IMR-90 (cell line): ENCODE results near the gene AFG3L2. TPM values are rescaled to one million over a fixed set of nuclear protein-coding genes. Genes with fewer than 3 reads are reported as not detected.

Experiments used
- ATAC-seq: fragments of 200-7000 bp; cut with Tn5 transposase; 2 replicates; pipeline ENCODE4 v1.9.1; 2020; ENCODE audit warnings: low read depth, mild to moderate bottlenecking, moderate library complexity
- BruUV-seq: library from RNA; stranded (reverse); fragments of 400-500 nt; replicated peaks from 2 replicates; lab custom pipeline; 2021; lab: Mats Ljungman, UMichigan
- CTCF ChIA-PET: fragments of 300-600 bp; formaldehyde crosslinking; extraction: SDS; loops from one replicate; lab custom pipeline; 2021; ENCODE audit warnings: antibody characterized with exemption; lab: Yijun Ruan, JAX
- POLR2A ChIA-PET: fragments of 300-600 bp; sonication (Branson Sonifier 250); formaldehyde crosslinking; loops from one replicate; lab custom pipeline; 2022; ENCODE audit warnings: antibody characterized with exemption; ENCODE audit not compliant: unreplicated experiment; lab: Charles Lee
- DNase-seq: peaks from one replicate; pipeline ENCODE4 v3.0.0; 2013
- H2AFZ ChIP-seq: replicated peaks from 2 replicates; pipeline ENCODE3; 2013; ENCODE audit warnings: low read length, mild to moderate bottlenecking; ENCODE audit not compliant: poor library complexity
- H2AK5ac ChIP-seq: 2 replicates; pipeline ENCODE4 v1.6.1; 2013; ENCODE audit warnings: low read depth, low read length, inconsistent platforms
- H2AK9ac ChIP-seq: replicated peaks from 2 replicates; pipeline ENCODE3; 2013; ENCODE audit warnings: mild to moderate bottlenecking, low read depth, low read length, moderate library complexity; ENCODE audit not compliant: poor library complexity
- H2BK120ac ChIP-seq: 2 replicates; pipeline ENCODE4 v1.6.1; 2013; ENCODE audit warnings: low read depth, low read length, inconsistent platforms
- H2BK15ac ChIP-seq: 3 replicates; pipeline ENCODE4 v1.6.1; 2013; ENCODE audit warnings: low read depth, low read length, inconsistent platforms
- H2BK20ac ChIP-seq: 2 replicates; pipeline ENCODE4 v1.6.1; 2013; ENCODE audit warnings: low read depth, mild to moderate bottlenecking, inconsistent platforms, low read length, moderate library complexity
- H2BK5ac ChIP-seq: 2 replicates; pipeline ENCODE4 v1.6.1; 2013; ENCODE audit warnings: mild to moderate bottlenecking, low read depth, low read length, inconsistent platforms; ENCODE audit not compliant: poor library complexity, severe bottlenecking
- H3K14ac ChIP-seq: replicated peaks from 2 replicates; pipeline ENCODE4 v1.6.1; 2013; ENCODE audit warnings: low read depth, low read length, inconsistent platforms
- H3K18ac ChIP-seq: 2 replicates; pipeline ENCODE4 v1.6.1; 2013; ENCODE audit warnings: low read depth, low read length, control low read depth
- H3K23ac ChIP-seq: 2 replicates; pipeline ENCODE4 v1.6.1; 2013; ENCODE audit warnings: low read depth, low read length, inconsistent platforms
- H3K27ac ChIP-seq: 2 replicates; pipeline ENCODE4 v1.5.1; 2013; ENCODE audit warnings: mild to moderate bottlenecking, control low read depth, low read length; ENCODE audit not compliant: insufficient read depth
- H3K27me3 ChIP-seq: 2 replicates; pipeline ENCODE4 v1.6.1; 2013; ENCODE audit warnings: low read length; ENCODE audit not compliant: control insufficient read depth, insufficient read depth
- H3K36me3 ChIP-seq: 2 replicates; pipeline ENCODE4 v1.6.1; 2013; ENCODE audit warnings: low read length, mixed read lengths; ENCODE audit not compliant: control insufficient read depth, insufficient read depth
- H3K4ac ChIP-seq: 2 replicates; pipeline ENCODE4 v1.6.1; 2013; ENCODE audit warnings: low read depth, low read length, inconsistent platforms
- H3K4me1 ChIP-seq: 2 replicates; pipeline ENCODE4 v1.6.1; 2013; ENCODE audit warnings: low read length, mixed read lengths; ENCODE audit not compliant: control insufficient read depth, insufficient read depth
- H3K4me2 ChIP-seq: 2 replicates; pipeline ENCODE4 v1.6.1; 2013; ENCODE audit warnings: low read depth, mild to moderate bottlenecking, control low read depth, low read length, moderate library complexity
- H3K4me3 ChIP-seq: 2 replicates; pipeline ENCODE4 v1.5.1; 2013; ENCODE audit warnings: low read depth, mild to moderate bottlenecking, control low read depth, low read length, moderate library complexity; ENCODE audit not compliant: insufficient read depth
- H3K56ac ChIP-seq: 2 replicates; pipeline ENCODE4 v1.6.1; 2013; ENCODE audit warnings: low read length, inconsistent platforms; ENCODE audit not compliant: insufficient read depth; ENCODE audit errors: extremely low read depth
- H3K79me1 ChIP-seq, 2 experiments: 2 replicates each; pipeline ENCODE4 v1.6.1; 2013; ENCODE audit warnings: low read length in 2 of 2, inconsistent platforms in 1 of 2, low read depth in 1 of 2
- H3K9ac ChIP-seq: 2 replicates; pipeline ENCODE4 v1.6.1; 2013; ENCODE audit warnings: low read depth, low read length, control low read depth
- H3K9me1 ChIP-seq: 2 replicates; pipeline ENCODE4 v1.6.1; 2013; ENCODE audit warnings: low read length, inconsistent platforms; ENCODE audit not compliant: insufficient read depth
- H3K9me3 ChIP-seq: 2 replicates; pipeline ENCODE4 v1.6.1; 2013; ENCODE audit warnings: low read length; ENCODE audit not compliant: control insufficient read depth, insufficient read depth
- H4K20me1 ChIP-seq: 2 replicates; pipeline ENCODE4 v1.6.1; 2013; ENCODE audit warnings: low read length, inconsistent platforms; ENCODE audit not compliant: insufficient read depth
- H4K5ac ChIP-seq: 2 replicates; pipeline ENCODE4 v1.6.1; 2013; ENCODE audit warnings: mild to moderate bottlenecking, low read depth, low read length, control low read depth
- H4K8ac ChIP-seq, 2 experiments: 2 replicates each; pipeline ENCODE4 v1.6.1; 2013; ENCODE audit warnings: low read depth in 2 of 2, low read length in 2 of 2, control low read depth in 1 of 2, inconsistent platforms in 1 of 2
- H4K91ac ChIP-seq: 2 replicates; pipeline ENCODE4 v1.6.1; 2013; ENCODE audit warnings: low read depth, low read length, inconsistent platforms; ENCODE audit not compliant: insufficient read depth
- BHLHE40 ChIP-seq: fragments of 150-350 bp; IDR thresholded peaks from 2 replicates; pipeline ENCODE4 v1.6.1; 2016; ENCODE audit warnings: mild to moderate bottlenecking, low read depth, low read length
- CEBPB ChIP-seq: IDR thresholded peaks from 2 replicates; pipeline ENCODE4 v1.6.1; 2012; ENCODE audit warnings: low read depth, low read length, improper control_type of control experiment
- CHD1 ChIP-seq: IDR thresholded peaks from 2 replicates; pipeline ENCODE4 v1.6.1; 2012; ENCODE audit warnings: low read depth, low read length, improper control_type of control experiment
- FOS ChIP-seq: fragments of 150-350 bp; IDR thresholded peaks from 2 replicates; pipeline ENCODE4 v1.6.1; 2016; ENCODE audit warnings: low read depth, low read length
- MAFK ChIP-seq: IDR thresholded peaks from 2 replicates; pipeline ENCODE4 v1.6.1; 2012; ENCODE audit warnings: low read depth, low read length, improper control_type of control experiment
- MAZ ChIP-seq: IDR thresholded peaks from 2 replicates; pipeline ENCODE4 v1.6.1; 2012; ENCODE audit warnings: low read depth, mild to moderate bottlenecking, low read length, improper control_type of control experiment, moderate library complexity, borderline replicate concordance
- MXI1 ChIP-seq: IDR thresholded peaks from 2 replicates; pipeline ENCODE4 v1.6.1; 2012; ENCODE audit warnings: low read depth, mild to moderate bottlenecking, low read length, moderate library complexity, borderline replicate concordance
- NFE2L2 ChIP-seq: fragments of 150-350 bp; IDR thresholded peaks from 2 replicates; pipeline ENCODE4 v1.6.1; 2016; ENCODE audit warnings: low read depth, mild to moderate bottlenecking, low read length
- POLR2A ChIP-seq: IDR thresholded peaks from 2 replicates; pipeline ENCODE4 v1.6.1; 2012; ENCODE audit warnings: mild to moderate bottlenecking, low read depth, low read length
- RAD21 ChIP-seq: IDR thresholded peaks from 2 replicates; pipeline ENCODE4 v1.6.1; 2012; ENCODE audit warnings: low read length, improper control_type of control experiment
- RCOR1 ChIP-seq: IDR thresholded peaks from 2 replicates; pipeline ENCODE4 v1.6.1; 2012; ENCODE audit warnings: mild to moderate bottlenecking, low read length, improper control_type of control experiment; ENCODE audit not compliant: insufficient replicate concordance
- RFX5 ChIP-seq: IDR thresholded peaks from 2 replicates; pipeline ENCODE4 v1.8.0; 2012; ENCODE audit warnings: low read depth, mild to moderate bottlenecking, low read length, moderate library complexity
- SMC3 ChIP-seq: fragments of 150-350 bp; IDR thresholded peaks from 2 replicates; pipeline ENCODE4 v1.6.1; 2016; ENCODE audit warnings: low read depth, mild to moderate bottlenecking, antibody characterized with exemption, low read length, moderate library complexity
- WGBS, 2 experiments: methylation state at CpG; one replicate each; pipeline versions ENCODE4 v1.1.5 to v1.1.7; 2013; ENCODE audit warnings: missing lambda C conversion rate in 2 of 2; ENCODE audit not compliant: insufficient read length in 1 of 2; ENCODE audit errors: extremely low coverage in 2 of 2; 5-methylcytosine and 5-hydroxymethylcytosine counted together
- dilution Hi-C: fragments of 300-500 bp; cut with HindIII; formaldehyde crosslinking; loops from one replicate; pipeline ENCODE4 v1.14.3; 2018; ENCODE audit warnings: low sequenced_read_pairs; ENCODE audit not compliant: unreplicated experiment
- in situ Hi-C: fragments of 300-500 bp; cut with MboI; formaldehyde crosslinking; loops from 3 replicates; pipeline ENCODE4 v1.14.3; 2019; ENCODE audit warnings: low sequenced_read_pairs, inconsistent platforms, mixed read lengths
- intact Hi-C: fragments of 100-400 bp; cut with micrococcal nuclease; formaldehyde crosslinking; loops from 2 replicates; pipeline ENCODE4 v1.10.0; 2022
- polyA plus RNA-seq, 3 experiments: library from polyadenylated mRNA; depleted of rRNA; stranded (reverse); fragments of >200 nt; gene quantifications; 2 replicates each; pipeline ENCODE4 v1.2.3, GENCODE V29; 2012; ENCODE audit warnings: low replicate concordance in 1 of 3
- total RNA-seq: library from RNA; depleted of rRNA; stranded (reverse); fragments of >200 nt; gene quantifications from 2 replicates; pipeline ENCODE4 v1.2.3, GENCODE V29; 2012
- TF ChIP-seq, protein P1 (sequence below): conservative IDR thresholded peaks from 2 replicates; pipeline ENCODE4 v1.5.1; 2012; ENCODE audit warnings: mild to moderate bottlenecking, low read depth, low read length, improper control_type of control experiment
- TF ChIP-seq, protein P2 (sequence below): fragments of 150-350 bp; IDR thresholded peaks from 2 replicates; pipeline ENCODE4 v1.6.1; 2017; ENCODE audit warnings: mild to moderate bottlenecking, antibody characterized with exemption, low read length, low read depth
- TF ChIP-seq, protein P3 (sequence below): fragments of 150-350 bp; IDR thresholded peaks from 2 replicates; pipeline ENCODE4 v1.6.1; 2016; ENCODE audit warnings: low read depth, mild to moderate bottlenecking, low read length, moderate library complexity, borderline replicate concordance

AFG3L2 gene
- total and polyA plus RNA-seq, 2 of the 4 experiments (the other 2 are of a cell fraction), result 26.9 to 37.6 TPM

DNA sequence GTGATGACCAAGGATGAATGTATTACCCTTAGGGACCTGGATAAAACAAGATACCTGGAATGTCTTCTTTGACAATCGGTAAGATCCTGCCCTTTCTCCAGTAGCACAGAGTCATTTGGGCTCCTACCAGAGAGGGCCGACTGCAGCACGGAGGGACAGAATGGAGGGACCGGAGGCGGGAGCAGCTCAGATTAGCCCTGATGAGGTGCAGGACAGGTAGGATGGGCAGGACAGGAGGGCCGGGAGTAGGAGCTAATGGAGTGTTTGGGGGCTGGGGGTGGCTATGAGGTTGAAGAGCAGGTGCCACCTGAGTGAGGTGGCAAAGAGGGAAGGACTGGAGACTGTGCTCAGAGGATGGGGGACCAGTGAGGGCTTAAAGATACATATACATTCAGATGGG lies 20.8 kb upstream of the AFG3L2 start:
- H3K14ac ChIP-seq, result no peak overlapping the region
- dilution Hi-C loops (no loop called here), intact Hi-C loops (no loop called here), in situ Hi-C loops (loop anchor here (5.0 kb wide), 1 partner anchor 135 kb away; no protein-coding TSS in a partner anchor)
- H4K20me1 ChIP-seq, result no peaks in the 10 kb centered on the region
- H3K36me3 ChIP-seq, result no peaks in the 10 kb centered on the region
- no peak overlapping the region for H2BK5ac ChIP-seq
- peaks cover 3% of the 10 kb centered on the region; the same call in 1 of the 2 replicates for H3K27me3 ChIP-seq
- ATAC-seq (no peak), DNase-seq (no peak)
- H3K79me1 ChIP-seq, result no peaks in the 10 kb centered on the region
- no peak overlapping the region for H3K56ac ChIP-seq
- H3K23ac ChIP-seq, result no peak overlapping the region
- H4K91ac ChIP-seq, result no peak overlapping the region
- no TSS peak for BruUV-seq
- WGBS, 2 experiments, result 89% methylated on average over 1 of the region's 6 CpGs; no CpG with 5 or more reads in 1 of the 2 experiments
- H2BK15ac ChIP-seq, result no peak overlapping the region
- H3K9me3 ChIP-seq, result no peaks in the 10 kb centered on the region
- H3K9me1 ChIP-seq, result no peaks in the 10 kb centered on the region
- H2AFZ ChIP-seq, result no peak overlapping the region
- no peak overlapping the region for H4K5ac ChIP-seq
- H3K27ac ChIP-seq, result no peak overlapping the region
- H2AK9ac ChIP-seq, result no peak overlapping the region
- H2BK120ac ChIP-seq, result no peak overlapping the region
- no peak overlapping the region for H3K9ac ChIP-seq
- ChIA-PET CTCF (no interaction called here), POLR2A (no interaction called here)
- no peak overlapping the region for H4K8ac ChIP-seq
- H2BK20ac ChIP-seq, result no peak overlapping the region
- no peak overlapping the region for H3K4me2 ChIP-seq
- no peaks in the 10 kb centered on the region for H3K4me1 ChIP-seq
- no peak overlapping the region for H3K4ac ChIP-seq
- no peak overlapping the region for H3K18ac ChIP-seq
- H3K4me3 ChIP-seq, result no peak overlapping the region
- no peak overlapping the region for H2AK5ac ChIP-seq
- TF ChIP-seq CEBPB (no peak), FOS (no peak), SMC3 (no peak), NFE2L2 (no peak), MAZ (no peak), RAD21 (no peak), CHD1 (no peak), POLR2A (no peak), BHLHE40 (no peak), RCOR1 (no peak), MXI1 (no peak), MAFK (no peak), RFX5 (no peak)
- TF ChIP-seq, protein P1, sequence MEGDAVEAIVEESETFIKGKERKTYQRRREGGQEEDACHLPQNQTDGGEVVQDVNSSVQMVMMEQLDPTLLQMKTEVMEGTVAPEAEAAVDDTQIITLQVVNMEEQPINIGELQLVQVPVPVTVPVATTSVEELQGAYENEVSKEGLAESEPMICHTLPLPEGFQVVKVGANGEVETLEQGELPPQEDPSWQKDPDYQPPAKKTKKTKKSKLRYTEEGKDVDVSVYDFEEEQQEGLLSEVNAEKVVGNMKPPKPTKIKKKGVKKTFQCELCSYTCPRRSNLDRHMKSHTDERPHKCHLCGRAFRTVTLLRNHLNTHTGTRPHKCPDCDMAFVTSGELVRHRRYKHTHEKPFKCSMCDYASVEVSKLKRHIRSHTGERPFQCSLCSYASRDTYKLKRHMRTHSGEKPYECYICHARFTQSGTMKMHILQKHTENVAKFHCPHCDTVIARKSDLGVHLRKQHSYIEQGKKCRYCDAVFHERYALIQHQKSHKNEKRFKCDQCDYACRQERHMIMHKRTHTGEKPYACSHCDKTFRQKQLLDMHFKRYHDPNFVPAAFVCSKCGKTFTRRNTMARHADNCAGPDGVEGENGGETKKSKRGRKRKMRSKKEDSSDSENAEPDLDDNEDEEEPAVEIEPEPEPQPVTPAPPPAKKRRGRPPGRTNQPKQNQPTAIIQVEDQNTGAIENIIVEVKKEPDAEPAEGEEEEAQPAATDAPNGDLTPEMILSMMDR, result no peak
- TF ChIP-seq, protein P2, sequence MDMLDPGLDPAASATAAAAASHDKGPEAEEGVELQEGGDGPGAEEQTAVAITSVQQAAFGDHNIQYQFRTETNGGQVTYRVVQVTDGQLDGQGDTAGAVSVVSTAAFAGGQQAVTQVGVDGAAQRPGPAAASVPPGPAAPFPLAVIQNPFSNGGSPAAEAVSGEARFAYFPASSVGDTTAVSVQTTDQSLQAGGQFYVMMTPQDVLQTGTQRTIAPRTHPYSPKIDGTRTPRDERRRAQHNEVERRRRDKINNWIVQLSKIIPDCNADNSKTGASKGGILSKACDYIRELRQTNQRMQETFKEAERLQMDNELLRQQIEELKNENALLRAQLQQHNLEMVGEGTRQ, result no peak
- TF ChIP-seq, protein P3, sequence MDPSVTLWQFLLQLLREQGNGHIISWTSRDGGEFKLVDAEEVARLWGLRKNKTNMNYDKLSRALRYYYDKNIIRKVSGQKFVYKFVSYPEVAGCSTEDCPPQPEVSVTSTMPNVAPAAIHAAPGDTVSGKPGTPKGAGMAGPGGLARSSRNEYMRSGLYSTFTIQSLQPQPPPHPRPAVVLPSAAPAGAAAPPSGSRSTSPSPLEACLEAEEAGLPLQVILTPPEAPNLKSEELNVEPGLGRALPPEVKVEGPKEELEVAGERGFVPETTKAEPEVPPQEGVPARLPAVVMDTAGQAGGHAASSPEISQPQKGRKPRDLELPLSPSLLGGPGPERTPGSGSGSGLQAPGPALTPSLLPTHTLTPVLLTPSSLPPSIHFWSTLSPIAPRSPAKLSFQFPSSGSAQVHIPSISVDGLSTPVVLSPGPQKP, result no peak
